ENCODE measurements around the gene MYH7. TPM values are rescaled to one million over a fixed set of nuclear protein-coding genes. Genes with fewer than 3 reads are reported as not detected.
"Not testable (repeated sequence)": the region's sequence is repeated elsewhere in the genome, so short reads cannot be mapped to it uniquely, and the experiment has no call there.

The MYH7 gene
- total RNA-seq, 1 experiment from 2014 or later = not detected

DNA sequence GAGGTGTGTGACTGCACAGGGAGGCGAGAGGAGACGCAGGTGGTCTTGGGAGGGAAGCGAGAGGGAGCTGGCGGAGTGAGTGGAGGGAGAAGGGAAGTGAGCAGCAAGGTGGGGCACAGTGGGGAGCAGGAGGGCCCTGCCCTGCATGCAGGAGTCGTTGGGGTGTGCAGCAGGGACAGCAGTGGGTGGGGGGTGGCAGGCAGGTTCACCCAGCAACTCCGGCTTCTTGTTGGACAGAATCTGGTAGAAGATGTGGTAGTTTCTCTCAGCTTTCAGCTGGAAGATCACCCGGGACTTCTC lies 32.4 kb downstream of the MYH7 start:
- ChIA-PET CTCF (interaction anchor here (0.6 kb wide), 1 partner anchor 956 kb away, joined by 3 read pairs; no protein-coding TSS in a partner anchor), POLR2A (interaction anchor here (0.6 kb wide), 1 partner anchor 175 kb away, joined by 3 read pairs; no protein-coding TSS in a partner anchor)
- TF ChIP-seq, protein P1, sequence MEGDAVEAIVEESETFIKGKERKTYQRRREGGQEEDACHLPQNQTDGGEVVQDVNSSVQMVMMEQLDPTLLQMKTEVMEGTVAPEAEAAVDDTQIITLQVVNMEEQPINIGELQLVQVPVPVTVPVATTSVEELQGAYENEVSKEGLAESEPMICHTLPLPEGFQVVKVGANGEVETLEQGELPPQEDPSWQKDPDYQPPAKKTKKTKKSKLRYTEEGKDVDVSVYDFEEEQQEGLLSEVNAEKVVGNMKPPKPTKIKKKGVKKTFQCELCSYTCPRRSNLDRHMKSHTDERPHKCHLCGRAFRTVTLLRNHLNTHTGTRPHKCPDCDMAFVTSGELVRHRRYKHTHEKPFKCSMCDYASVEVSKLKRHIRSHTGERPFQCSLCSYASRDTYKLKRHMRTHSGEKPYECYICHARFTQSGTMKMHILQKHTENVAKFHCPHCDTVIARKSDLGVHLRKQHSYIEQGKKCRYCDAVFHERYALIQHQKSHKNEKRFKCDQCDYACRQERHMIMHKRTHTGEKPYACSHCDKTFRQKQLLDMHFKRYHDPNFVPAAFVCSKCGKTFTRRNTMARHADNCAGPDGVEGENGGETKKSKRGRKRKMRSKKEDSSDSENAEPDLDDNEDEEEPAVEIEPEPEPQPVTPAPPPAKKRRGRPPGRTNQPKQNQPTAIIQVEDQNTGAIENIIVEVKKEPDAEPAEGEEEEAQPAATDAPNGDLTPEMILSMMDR (IDR thresholded peaks at IDR 0.05; ENCODE audit: unreplicated experiment) = no peak
- H3K4me1 Mint-ChIP-seq (ENCODE audit: insufficient read depth, unreplicated experiment) = no peaks in the 10 kb centered on the region
- no peak for DNase-seq (ENCODE audit: unreplicated experiment)
- BruUV-seq (replicated peaks) = no TSS peak
- intact Hi-C loops (cut with micrococcal nuclease) = no loop called here
- H3K27me3 Mint-ChIP-seq (ENCODE audit: insufficient read depth, unreplicated experiment) = peaks cover 67% of the 10 kb centered on the region
- no peaks in the 10 kb centered on the region for H3K9me3 Mint-ChIP-seq (ENCODE audit: unreplicated experiment)
- no peak overlapping the region for H3K4me3 Mint-ChIP-seq (ENCODE audit: unreplicated experiment)
- H3K27ac Mint-ChIP-seq (ENCODE audit: low read depth, unreplicated experiment) = no peak overlapping the region
- H3K36me3 Mint-ChIP-seq (ENCODE audit: insufficient read depth, unreplicated experiment) = peaks cover 6% of the 10 kb centered on the region

DNA sequence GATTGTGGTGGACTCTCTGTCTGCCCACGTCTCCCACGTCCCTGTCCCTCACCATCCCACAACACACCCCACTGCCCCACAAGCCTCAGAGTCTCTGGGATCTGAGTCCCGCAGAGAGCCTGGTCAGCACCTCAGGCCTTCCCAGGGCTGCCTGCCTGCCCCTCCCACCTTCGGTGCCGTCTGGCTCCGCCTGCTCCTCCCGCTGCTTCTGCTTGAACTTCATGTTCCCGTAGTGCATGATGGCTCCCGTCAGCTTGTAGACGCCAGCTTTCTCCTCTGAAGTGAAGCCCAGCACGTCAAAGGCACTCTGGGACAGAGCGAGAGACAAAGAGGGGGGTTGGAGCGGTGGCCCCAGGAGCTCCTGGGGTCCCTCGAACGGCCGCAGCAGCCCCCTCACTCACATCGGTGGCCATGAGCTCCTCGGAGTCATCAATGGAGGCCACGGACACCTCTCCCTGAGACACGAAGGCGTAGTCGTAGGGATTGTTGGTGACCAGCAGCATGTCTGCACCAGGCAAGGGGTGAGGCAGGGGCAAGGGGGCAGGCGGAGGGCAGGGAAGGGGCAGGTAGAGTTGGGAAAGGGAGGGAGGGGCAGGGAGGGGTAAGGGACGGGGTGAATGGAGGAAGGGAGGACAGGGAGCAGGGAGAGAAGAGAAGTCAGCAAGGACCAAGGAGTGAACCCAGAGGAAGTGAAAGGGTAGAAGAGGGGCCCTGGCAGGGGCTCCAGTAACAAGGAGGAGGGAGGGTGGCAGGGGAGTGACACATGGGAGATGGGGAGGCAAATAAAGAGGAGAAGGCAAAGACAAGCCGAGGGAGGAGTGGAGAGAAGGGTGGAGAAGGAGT lies 32.9 kb downstream of the MYH7 start:
- no TSS peak for BruUV-seq (replicated peaks)
- ChIA-PET CTCF (interaction anchor here (0.6 kb wide), 1 partner anchor 955 kb away, joined by 3 read pairs; no protein-coding TSS in a partner anchor), POLR2A (interaction anchor here (0.6 kb wide), 1 partner anchor 175 kb away, joined by 3 read pairs; no protein-coding TSS in a partner anchor)
- intact Hi-C loops (cut with micrococcal nuclease) = no loop called here
- no peak for DNase-seq (ENCODE audit: unreplicated experiment)
- Mint-ChIP-seq H3K27ac (ENCODE audit: low read depth, unreplicated experiment) (no peak overlapping the region), H3K9me3 (ENCODE audit: unreplicated experiment) (no peaks in the 10 kb centered on the region), H3K4me3 (ENCODE audit: unreplicated experiment) (no peak overlapping the region), H3K27me3 (ENCODE audit: insufficient read depth, unreplicated experiment) (peaks cover 61% of the 10 kb centered on the region), H3K4me1 (ENCODE audit: insufficient read depth, unreplicated experiment) (no peaks in the 10 kb centered on the region), H3K36me3 (ENCODE audit: insufficient read depth, unreplicated experiment) (peaks cover 6% of the 10 kb centered on the region)
- TF ChIP-seq, protein P1 (IDR thresholded peaks at IDR 0.05; ENCODE audit: unreplicated experiment) = no peak

DNA sequence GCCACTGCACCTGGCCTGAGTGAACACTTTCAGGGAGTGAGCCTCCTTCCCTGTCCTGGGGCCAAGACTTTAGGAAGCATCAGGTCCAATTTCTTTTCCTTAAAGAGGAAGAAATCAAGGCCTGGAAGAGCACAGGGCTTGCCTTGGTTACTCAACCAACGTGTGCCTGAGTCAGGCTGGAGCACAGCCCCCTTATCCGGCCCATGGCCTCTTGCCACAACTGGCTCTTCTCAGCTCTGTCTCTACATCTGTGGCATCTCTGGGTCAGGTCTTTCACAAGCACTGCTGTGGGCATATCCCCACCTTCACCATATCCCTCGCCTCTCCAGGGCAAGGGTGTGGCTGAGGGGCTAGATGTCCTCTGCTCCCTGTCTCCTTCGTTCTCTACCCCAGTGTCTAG lies 34.2 kb downstream of the MYH7 start:
- H3K4me1 Mint-ChIP-seq (ENCODE audit: insufficient read depth, unreplicated experiment) = no peaks in the 10 kb centered on the region
- H3K27me3 Mint-ChIP-seq (ENCODE audit: insufficient read depth, unreplicated experiment) = peaks cover 49% of the 10 kb centered on the region
- intact Hi-C loops (cut with micrococcal nuclease) = no loop called here
- H3K36me3 Mint-ChIP-seq (ENCODE audit: insufficient read depth, unreplicated experiment) = peaks cover 6% of the 10 kb centered on the region
- no peaks in the 10 kb centered on the region for H3K9me3 Mint-ChIP-seq (ENCODE audit: unreplicated experiment)
- no peak overlapping the region for H3K27ac Mint-ChIP-seq (ENCODE audit: low read depth, unreplicated experiment)
- CTCF ChIA-PET = no interaction called here
- POLR2A ChIA-PET = no interaction called here
- no TSS peak for BruUV-seq (replicated peaks)
- DNase-seq (ENCODE audit: unreplicated experiment) = no peak
- H3K4me3 Mint-ChIP-seq (ENCODE audit: unreplicated experiment) = no peak overlapping the region
- TF ChIP-seq, protein P1 (IDR thresholded peaks at IDR 0.05; ENCODE audit: unreplicated experiment) = no peak

DNA sequence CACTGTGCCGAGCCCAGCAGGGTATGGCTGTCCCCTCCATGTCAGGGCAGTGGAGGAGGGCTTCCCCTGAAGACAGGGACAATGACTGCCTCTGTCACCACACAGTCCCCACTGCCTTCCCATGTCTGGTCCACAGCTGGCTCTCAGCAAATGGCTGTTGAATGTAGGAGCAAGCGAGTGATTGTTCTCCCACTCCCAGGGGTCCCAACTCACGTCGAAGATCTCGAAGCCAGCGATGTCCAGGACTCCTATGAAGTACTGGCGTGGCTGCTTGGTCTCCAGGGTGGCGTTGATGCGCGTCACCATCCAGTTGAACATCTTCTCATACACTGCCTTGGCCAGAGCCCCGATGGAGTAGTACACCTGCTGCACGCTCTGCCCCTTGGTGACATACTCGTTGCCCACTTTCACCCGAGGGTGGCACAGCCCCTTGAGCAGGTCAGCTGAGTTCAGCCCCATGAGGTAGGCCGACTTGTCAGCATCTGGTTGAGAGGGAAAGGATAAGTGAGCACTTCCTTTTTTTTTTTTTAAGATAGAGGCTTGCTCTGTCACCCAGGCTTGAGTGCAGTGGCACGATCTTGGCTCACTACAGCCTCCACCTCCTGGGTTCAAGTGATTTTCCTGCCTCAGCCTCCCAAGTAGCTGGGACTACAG lies 34.8 kb downstream of the MYH7 start:
- DNase-seq (ENCODE audit: unreplicated experiment); H3K36me3 Mint-ChIP-seq (ENCODE audit: insufficient read depth, unreplicated experiment); CTCF ChIA-PET; H3K27ac Mint-ChIP-seq (ENCODE audit: low read depth, unreplicated experiment); intact Hi-C loops (cut with micrococcal nuclease); H3K9me3 Mint-ChIP-seq (ENCODE audit: unreplicated experiment); H3K4me3 Mint-ChIP-seq (ENCODE audit: unreplicated experiment); BruUV-seq (replicated peaks); H3K4me1 Mint-ChIP-seq (ENCODE audit: insufficient read depth, unreplicated experiment); POLR2A ChIA-PET: not testable (repeated sequence)
- H3K27me3 Mint-ChIP-seq (ENCODE audit: insufficient read depth, unreplicated experiment) = peaks cover 42% of the 10 kb centered on the region
